HG03060 (cell line): Measurements from ENCODE around the gene FBXW8.

Experiments used
- ATAC-seq: cut with Tn5 transposase; IDR thresholded peaks from one replicate; pipeline ENCODE4 v1.9.1; 2021; ENCODE audit warnings: low read depth, moderate number of reproducible peaks; ENCODE audit not compliant: unreplicated experiment

FBXW8 gene

GRCh38 chr12:116884871-116885270 is 25.9 kb upstream of the FBXW8 start:
- ATAC-seq = no peak

GRCh38 chr12:116885491-116885890 is 25.3 kb upstream of the FBXW8 start:
- no peak for ATAC-seq

GRCh38 chr12:116887244-116887643 is 23.5 kb upstream of the FBXW8 start:
- no peak for ATAC-seq

- no peak for ATAC-seq
Measured at GRCh38 chr12:116887897-116888296, 22.9 kb upstream of the FBXW8 start.

- no peak for ATAC-seq
Measured at GRCh38 chr12:116890330-116890729, 20.4 kb upstream of the FBXW8 start.

- ATAC-seq = no peak
Measured at GRCh38 chr12:116891019-116891418, 19.7 kb upstream of the FBXW8 start.

- ATAC-seq = no peak
Measured at GRCh38 chr12:116892349-116893140, 18.2 kb upstream of the FBXW8 start.

- ATAC-seq = no peak
Measured at GRCh38 chr12:116894913-116895312, 15.8 kb upstream of the FBXW8 start.

GRCh38 chr12:116896411-116896924 is 14.3 kb upstream of the FBXW8 start:
- no peak for ATAC-seq

- ATAC-seq = no peak
Measured at GRCh38 chr12:116897476-116897875, 13.3 kb upstream of the FBXW8 start.

GRCh38 chr12:116898669-116899068 is 12.1 kb upstream of the FBXW8 start:
- ATAC-seq = no peak

GRCh38 chr12:116901612-116902011 is 9.1 kb upstream of the FBXW8 start:
- no peak for ATAC-seq

GRCh38 chr12:116903818-116904217 is 6.9 kb upstream of the FBXW8 start:
- ATAC-seq = no peak

- no peak for ATAC-seq
Measured at GRCh38 chr12:116906285-116906684, 4.5 kb upstream of the FBXW8 start.

GRCh38 chr12:116910280-116910644 is 488 bp upstream of the FBXW8 start:
- ATAC-seq = no peak

- no peak for ATAC-seq
Measured at GRCh38 chr12:116915326-116915725, 4.6 kb downstream of the FBXW8 start.

- no peak for ATAC-seq
Measured at GRCh38 chr12:116916122-116916521, 5.4 kb downstream of the FBXW8 start.

- ATAC-seq = peak; percentile 87
Measured at GRCh38 chr12:116916714-116917114, 6.0 kb downstream of the FBXW8 start.

GRCh38 chr12:116918464-116918863 is 7.7 kb downstream of the FBXW8 start:
- no peak for ATAC-seq

GRCh38 chr12:116919247-116919661 is 8.5 kb downstream of the FBXW8 start:
- ATAC-seq = no peak

- ATAC-seq = no peak
Measured at GRCh38 chr12:116919706-116920485, 9.1 kb downstream of the FBXW8 start.

GRCh38 chr12:116920939-116921338 is 10.2 kb downstream of the FBXW8 start:
- ATAC-seq = no peak
